ENCODE data around the gene CXCL17. TPM values are rescaled to one million over a fixed set of nuclear protein-coding genes. Genes with fewer than 3 reads are reported as not detected.

The CXCL17 gene
- total RNA-seq, 1 experiment from 2014 or later = 0.98 TPM

GRCh38 chr19:42479736-42480135 lies 37.0 kb upstream of the CXCL17 start:
- intact Hi-C loops (cut with micrococcal nuclease) = no loop called here
- no peak for ATAC-seq
- H3K36me3 ChIP-seq (ENCODE audit: low read depth, low read length) = no peaks in the 10 kb centered on the region
- BruUV-seq (replicated peaks) = no TSS peak
- H3K9ac ChIP-seq (ENCODE audit: low read length) = no peak overlapping the region
- ChIA-PET CTCF (no interaction called here), POLR2A (ENCODE audit: unreplicated experiment) (no interaction called here)
- no peak overlapping the region for H2AFZ ChIP-seq (ENCODE audit: low read length)
- peaks cover 8% of the 10 kb centered on the region; the same call in 1 of the 2 replicates for H3K4me1 ChIP-seq (ENCODE audit: insufficient read depth, low read length)
- H3K27ac ChIP-seq (ENCODE audit: low read length) = no peak overlapping the region
- no peaks in the 10 kb centered on the region for H4K20me1 ChIP-seq (ENCODE audit: low read length)
- no peak overlapping the region for H3K4me2 ChIP-seq (ENCODE audit: low read length)
- DNase-seq = no peak
- H3K9me2 ChIP-seq (replicated peaks; ENCODE audit: low read length) = no peaks in the 10 kb centered on the region
- H3K27me3 ChIP-seq (ENCODE audit: low read length) = no peaks in the 10 kb centered on the region
- no peaks in the 10 kb centered on the region for H3K9me3 ChIP-seq (ENCODE audit: low read length)
- no peak for TF ChIP-seq EZH2phosphoT487 (IDR thresholded peaks at IDR 0.05; ENCODE audit: borderline replicate concordance, low read length)
- TF ChIP-seq, protein P1, sequence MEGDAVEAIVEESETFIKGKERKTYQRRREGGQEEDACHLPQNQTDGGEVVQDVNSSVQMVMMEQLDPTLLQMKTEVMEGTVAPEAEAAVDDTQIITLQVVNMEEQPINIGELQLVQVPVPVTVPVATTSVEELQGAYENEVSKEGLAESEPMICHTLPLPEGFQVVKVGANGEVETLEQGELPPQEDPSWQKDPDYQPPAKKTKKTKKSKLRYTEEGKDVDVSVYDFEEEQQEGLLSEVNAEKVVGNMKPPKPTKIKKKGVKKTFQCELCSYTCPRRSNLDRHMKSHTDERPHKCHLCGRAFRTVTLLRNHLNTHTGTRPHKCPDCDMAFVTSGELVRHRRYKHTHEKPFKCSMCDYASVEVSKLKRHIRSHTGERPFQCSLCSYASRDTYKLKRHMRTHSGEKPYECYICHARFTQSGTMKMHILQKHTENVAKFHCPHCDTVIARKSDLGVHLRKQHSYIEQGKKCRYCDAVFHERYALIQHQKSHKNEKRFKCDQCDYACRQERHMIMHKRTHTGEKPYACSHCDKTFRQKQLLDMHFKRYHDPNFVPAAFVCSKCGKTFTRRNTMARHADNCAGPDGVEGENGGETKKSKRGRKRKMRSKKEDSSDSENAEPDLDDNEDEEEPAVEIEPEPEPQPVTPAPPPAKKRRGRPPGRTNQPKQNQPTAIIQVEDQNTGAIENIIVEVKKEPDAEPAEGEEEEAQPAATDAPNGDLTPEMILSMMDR (conservative IDR thresholded peaks at IDR 0.05; ENCODE audit: low read depth, low read length) = no peak
- TF ChIP-seq EZH2 (IDR thresholded peaks at IDR 0.05; ENCODE audit: low read length, unreplicated experiment) = no peak
- no peaks in the 10 kb centered on the region for H3F3A ChIP-seq (ENCODE audit: low read length, unreplicated experiment)
- no peak overlapping the region for H3K4me3 ChIP-seq (ENCODE audit: low read length)
- H3K79me2 ChIP-seq (ENCODE audit: low read length) = no peaks in the 10 kb centered on the region

DNA sequence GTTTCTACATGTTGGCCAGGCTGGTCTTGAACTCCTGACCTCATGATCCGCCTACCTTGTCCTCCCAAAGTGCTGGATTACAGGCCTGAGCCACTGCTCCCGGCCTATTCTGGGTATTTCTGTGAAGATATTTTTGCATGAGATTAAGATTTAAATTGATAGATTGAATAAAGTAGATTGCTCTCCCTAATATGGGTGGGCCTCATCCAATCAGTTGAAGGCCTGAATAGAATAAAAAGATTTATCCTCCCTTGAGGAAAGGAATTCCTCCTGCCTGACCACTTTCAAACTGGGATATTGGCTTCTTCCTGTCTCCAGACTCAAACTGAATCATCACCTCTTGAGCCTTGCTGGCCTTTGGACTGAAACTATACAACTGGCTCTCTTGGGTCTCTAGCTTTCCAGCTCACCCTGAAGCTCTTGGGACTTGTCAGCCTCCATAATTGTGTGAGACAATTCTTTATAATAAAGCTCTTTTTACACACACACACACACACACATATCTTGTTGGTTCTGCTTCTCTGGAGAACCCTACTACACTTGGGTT lies 36.1 kb upstream of the CXCL17 start:
- no peak for ATAC-seq
- H3K4me1 ChIP-seq (ENCODE audit: insufficient read depth, low read length) = peaks cover 8% of the 10 kb centered on the region; the same call in 1 of the 2 replicates
- no peak for TF ChIP-seq EZH2phosphoT487 (IDR thresholded peaks at IDR 0.05; ENCODE audit: borderline replicate concordance, low read length)
- no peak for TF ChIP-seq EZH2 (IDR thresholded peaks at IDR 0.05; ENCODE audit: low read length, unreplicated experiment)
- TF ChIP-seq, protein P1 (conservative IDR thresholded peaks at IDR 0.05; ENCODE audit: low read depth, low read length) = no peak
- no peak for DNase-seq
- intact Hi-C loops (cut with micrococcal nuclease) = no loop called here
- no peaks in the 10 kb centered on the region for H3K36me3 ChIP-seq (ENCODE audit: low read depth, low read length)
- H3K4me2 ChIP-seq (ENCODE audit: low read length) = no peak overlapping the region
- no TSS peak for BruUV-seq (replicated peaks)
- H2AFZ ChIP-seq (ENCODE audit: low read length) = no peak overlapping the region
- no peak overlapping the region for H3K4me3 ChIP-seq (ENCODE audit: low read length)
- H3F3A ChIP-seq (ENCODE audit: low read length, unreplicated experiment) = no peaks in the 10 kb centered on the region
- H3K79me2 ChIP-seq (ENCODE audit: low read length) = no peaks in the 10 kb centered on the region
- H3K27me3 ChIP-seq (ENCODE audit: low read length) = no peaks in the 10 kb centered on the region
- no peaks in the 10 kb centered on the region for H3K9me3 ChIP-seq (ENCODE audit: low read length)
- H3K9me2 ChIP-seq (replicated peaks; ENCODE audit: low read length) = no peaks in the 10 kb centered on the region
- POLR2A ChIA-PET (ENCODE audit: unreplicated experiment) = no interaction called here
- CTCF ChIA-PET = no interaction called here
- no peaks in the 10 kb centered on the region for H4K20me1 ChIP-seq (ENCODE audit: low read length)
- no peak overlapping the region for H3K9ac ChIP-seq (ENCODE audit: low read length)
- no peak overlapping the region for H3K27ac ChIP-seq (ENCODE audit: low read length)

DNA sequence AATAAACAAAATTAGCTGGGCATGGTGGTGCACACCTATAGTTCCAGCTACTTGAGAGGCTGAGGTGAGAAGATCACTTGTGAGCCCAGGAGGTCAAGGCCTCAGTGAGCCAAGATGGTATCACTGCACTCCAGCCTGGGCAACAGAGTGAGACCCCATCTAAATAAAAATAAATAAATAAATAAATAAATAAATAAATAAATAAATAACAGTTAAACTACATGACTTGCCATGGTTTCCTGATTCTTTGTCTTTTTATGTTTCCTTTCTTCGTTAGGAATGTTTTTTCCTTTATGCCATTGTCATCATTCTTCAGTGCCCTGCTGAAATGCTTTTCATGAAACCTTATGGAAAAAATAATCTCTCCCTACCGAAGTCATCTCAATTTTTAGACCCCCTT lies 35.2 kb upstream of the CXCL17 start:
- TF ChIP-seq EZH2phosphoT487 (IDR thresholded peaks at IDR 0.05; ENCODE audit: borderline replicate concordance, low read length) = no peak
- no peak for TF ChIP-seq EZH2 (IDR thresholded peaks at IDR 0.05; ENCODE audit: low read length, unreplicated experiment)
- TF ChIP-seq, protein P1 (conservative IDR thresholded peaks at IDR 0.05; ENCODE audit: low read depth, low read length) = no peak
- no peak overlapping the region for H2AFZ ChIP-seq (ENCODE audit: low read length)
- H3K79me2 ChIP-seq (ENCODE audit: low read length) = no peaks in the 10 kb centered on the region
- no peak overlapping the region for H3K4me2 ChIP-seq (ENCODE audit: low read length)
- intact Hi-C loops (cut with micrococcal nuclease) = no loop called here
- ChIA-PET CTCF (interaction anchor here (0.7 kb wide), 1 partner anchor 86 kb away, joined by 3 read pairs; no protein-coding TSS in a partner anchor), POLR2A (ENCODE audit: unreplicated experiment) (no interaction called here)
- H3K9me2 ChIP-seq (replicated peaks; ENCODE audit: low read length) = no peaks in the 10 kb centered on the region
- H3K36me3 ChIP-seq (ENCODE audit: low read depth, low read length) = no peaks in the 10 kb centered on the region
- H3F3A ChIP-seq (ENCODE audit: low read length, unreplicated experiment) = no peaks in the 10 kb centered on the region
- H3K27ac ChIP-seq (ENCODE audit: low read length) = no peak overlapping the region
- DNase-seq (no peak), ATAC-seq (no peak)
- peaks cover 8% of the 10 kb centered on the region; the same call in 1 of the 2 replicates for H3K4me1 ChIP-seq (ENCODE audit: insufficient read depth, low read length)
- no TSS peak for BruUV-seq (replicated peaks)
- H3K9ac ChIP-seq (ENCODE audit: low read length) = no peak overlapping the region
- H4K20me1 ChIP-seq (ENCODE audit: low read length) = no peaks in the 10 kb centered on the region
- H3K4me3 ChIP-seq (ENCODE audit: low read length) = no peak overlapping the region
- H3K9me3 ChIP-seq (ENCODE audit: low read length) = no peaks in the 10 kb centered on the region
- H3K27me3 ChIP-seq (ENCODE audit: low read length) = no peaks in the 10 kb centered on the region
